ENCODE results near the gene FGF14.

- TF ChIP-seq CTCF (IDR thresholded peaks at IDR 0.05) (no peak), POLR2A (IDR thresholded peaks at IDR 0.05) (no peak)
Observed at GRCh38 chr13:101989798-101990350, 412.0 kb downstream of the FGF14 start.

All from lower leg skin (tissue), 3 donors.